Brain microvascular endothelial cell (primary cell): ENCODE data around the gene XCL2.

Experiments
- DNase-seq: peaks from one replicate; pipeline ENCODE4 v3.0.0-alpha.2; 2020
- H3K27ac ChIP-seq: fragments of 250-450 bp; sonication (Bioruptor Pico); 2 replicates; pipeline ENCODE4 v1.5.1; 2020; ENCODE audit warnings: mild to moderate bottlenecking, moderate library complexity
- H3K27me3 ChIP-seq: fragments of 250-450 bp; sonication (Bioruptor Pico); replicated peaks from 2 replicates; pipeline ENCODE4 v1.5.1; 2020; ENCODE audit warnings: mild to moderate bottlenecking
- H3K36me3 ChIP-seq: fragments of 250-450 bp; sonication (Bioruptor Pico); replicated peaks from 2 replicates; pipeline ENCODE4 v1.5.1; 2020; ENCODE audit warnings: mild to moderate bottlenecking
- H3K4me3 ChIP-seq: 2 replicates; pipeline ENCODE4 v1.5.1; 2011; ENCODE audit warnings: low read depth, mild to moderate bottlenecking, control low read depth, low read length, moderate library complexity
- in situ Hi-C: cut with HindIII; loops from 2 replicates; pipeline ENCODE4 v1.10.0; 2017; ENCODE audit warnings: low sequenced_read_pairs, low pct_ligation_motif_present
- TF ChIP-seq, protein P1 (sequence below): IDR thresholded peaks from 2 replicates; pipeline ENCODE4 v1.5.1; 2011; ENCODE audit warnings: low read depth, mild to moderate bottlenecking, moderate library complexity, low read length, control low read depth, inconsistent platforms; ENCODE audit errors: missing control alignments

The XCL2 gene

DNA sequence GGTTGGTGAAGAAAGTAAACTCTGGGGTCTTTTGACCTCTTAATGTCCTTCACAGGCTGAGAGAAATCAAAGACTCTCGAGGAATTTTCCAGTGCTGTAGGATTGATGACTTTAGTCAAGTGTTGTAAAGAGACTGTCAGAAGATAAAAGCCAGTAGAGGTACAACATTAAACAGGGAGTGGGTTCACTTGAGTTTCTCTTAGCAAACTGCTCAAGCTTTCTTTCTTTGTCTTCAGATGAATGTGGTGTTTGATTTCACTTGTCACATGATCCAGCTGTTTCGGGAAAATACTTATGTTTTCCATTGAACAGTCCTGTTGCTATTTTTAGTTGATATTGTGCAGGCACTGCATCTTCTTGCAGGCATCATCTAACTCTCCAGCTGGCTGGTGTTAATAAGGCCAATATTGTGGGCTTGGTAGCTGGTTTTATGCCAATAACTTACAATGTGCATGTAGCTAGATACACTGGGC is 45.6 kb downstream of the XCL2 start:
- DNase-seq, result no peak
- Histone ChIP-seq H3K4me3 (no peak overlapping the region), H3K27ac (no peak overlapping the region), H3K27me3 (no peaks in the 10 kb centered on the region), H3K36me3 (no peaks in the 10 kb centered on the region)
- in situ Hi-C loops, result no loop called here
- TF ChIP-seq, protein P1, sequence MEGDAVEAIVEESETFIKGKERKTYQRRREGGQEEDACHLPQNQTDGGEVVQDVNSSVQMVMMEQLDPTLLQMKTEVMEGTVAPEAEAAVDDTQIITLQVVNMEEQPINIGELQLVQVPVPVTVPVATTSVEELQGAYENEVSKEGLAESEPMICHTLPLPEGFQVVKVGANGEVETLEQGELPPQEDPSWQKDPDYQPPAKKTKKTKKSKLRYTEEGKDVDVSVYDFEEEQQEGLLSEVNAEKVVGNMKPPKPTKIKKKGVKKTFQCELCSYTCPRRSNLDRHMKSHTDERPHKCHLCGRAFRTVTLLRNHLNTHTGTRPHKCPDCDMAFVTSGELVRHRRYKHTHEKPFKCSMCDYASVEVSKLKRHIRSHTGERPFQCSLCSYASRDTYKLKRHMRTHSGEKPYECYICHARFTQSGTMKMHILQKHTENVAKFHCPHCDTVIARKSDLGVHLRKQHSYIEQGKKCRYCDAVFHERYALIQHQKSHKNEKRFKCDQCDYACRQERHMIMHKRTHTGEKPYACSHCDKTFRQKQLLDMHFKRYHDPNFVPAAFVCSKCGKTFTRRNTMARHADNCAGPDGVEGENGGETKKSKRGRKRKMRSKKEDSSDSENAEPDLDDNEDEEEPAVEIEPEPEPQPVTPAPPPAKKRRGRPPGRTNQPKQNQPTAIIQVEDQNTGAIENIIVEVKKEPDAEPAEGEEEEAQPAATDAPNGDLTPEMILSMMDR, result no peak

DNA sequence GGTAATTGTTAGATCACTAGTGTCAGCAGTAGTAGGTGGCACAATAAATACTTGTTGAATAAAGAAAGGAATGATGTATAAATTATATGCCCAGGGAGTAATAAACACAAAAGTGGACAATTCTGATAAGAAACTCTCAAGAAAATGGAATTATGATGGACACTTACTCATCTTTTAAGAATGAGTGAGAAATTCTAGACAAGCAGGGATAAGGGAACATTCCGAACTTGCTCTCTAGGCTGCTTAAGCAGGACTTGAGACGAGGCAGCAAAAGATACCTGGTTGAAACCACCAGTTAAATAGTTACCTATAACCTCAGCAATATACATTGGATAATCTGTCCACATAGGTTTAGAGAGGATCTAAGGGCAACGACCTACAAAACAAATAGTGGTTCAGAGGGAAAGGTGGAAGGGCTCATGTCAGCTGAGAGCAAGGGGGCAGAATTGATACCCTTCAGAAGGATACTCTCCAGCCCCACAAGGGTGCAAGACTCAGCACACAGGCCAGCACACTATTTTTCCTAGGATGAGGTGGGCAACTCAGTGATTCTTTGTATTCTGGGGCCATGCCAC is 46.3 kb downstream of the XCL2 start:
- Histone ChIP-seq H3K36me3 (no peaks in the 10 kb centered on the region), H3K27me3 (no peaks in the 10 kb centered on the region), H3K27ac (no peak overlapping the region), H3K4me3 (no peak overlapping the region)
- in situ Hi-C loops, result no loop called here
- no peak for DNase-seq
- TF ChIP-seq, protein P1, result no peak

DNA sequence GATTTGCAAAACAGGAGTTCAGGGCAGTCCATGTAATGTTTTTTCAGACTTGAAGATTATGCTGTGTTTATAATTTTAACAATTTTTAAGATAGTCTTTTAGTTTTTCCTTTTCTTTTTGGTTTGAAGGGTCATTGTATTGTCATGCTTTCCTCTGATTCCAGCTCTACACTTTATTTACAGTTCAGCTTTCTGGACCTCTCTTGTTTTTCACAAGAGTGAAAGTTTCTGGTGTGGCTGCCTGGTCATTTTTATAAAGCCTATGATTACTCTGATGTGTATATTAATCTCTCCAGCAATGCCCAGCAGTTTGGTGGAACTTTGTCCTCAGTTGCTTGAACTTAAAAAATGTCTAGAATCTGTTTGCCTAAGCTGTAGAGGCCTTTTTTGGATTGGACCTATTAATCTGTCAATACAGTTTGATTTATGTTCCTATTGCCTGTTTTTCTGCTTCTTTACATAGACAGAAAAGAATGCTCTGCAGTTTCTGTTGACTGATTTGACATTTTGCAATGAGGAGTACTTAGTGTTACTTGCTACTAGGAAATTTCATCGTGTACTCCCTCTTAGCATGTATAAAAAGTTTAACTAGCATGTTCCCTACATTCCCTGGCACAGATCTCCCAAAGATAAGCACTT is 52.2 kb downstream of the XCL2 start:
- Histone ChIP-seq H3K27me3 (no peaks in the 10 kb centered on the region), H3K27ac (no peak overlapping the region), H3K36me3 (no peaks in the 10 kb centered on the region), H3K4me3 (no peak overlapping the region)
- TF ChIP-seq, protein P1, result no peak
- no peak for DNase-seq
- in situ Hi-C loops, result no loop called here
